Measurements from ENCODE around the gene CASD1. TPM values are rescaled to one million over a fixed set of nuclear protein-coding genes. Genes with fewer than 3 reads are reported as not detected.

CASD1 gene
- total RNA-seq, 1 donor from 2014 or later = 19.2 TPM

GRCh38 chr7:94579470-94579869, 69.9 kb downstream of the CASD1 start:
- Histone ChIP-seq H3K36me3 (peaks cover 30% of the 10 kb centered on the region), H3K4me1 (peaks cover 8% of the 10 kb centered on the region), H3K27ac (replicated peaks) (no peak overlapping the region), H3K4me3 (no peak overlapping the region), H3K9me3 (replicated peaks) (peaks cover 21% of the 10 kb centered on the region), H3K27me3 (ENCODE audit: low read depth) (no peaks in the 10 kb centered on the region)
- TF ChIP-seq CTCF (IDR thresholded peaks at IDR 0.05; ENCODE audit: borderline replicate concordance) = no peak
- no peak for DNase-seq
- intact Hi-C loops (cut with micrococcal nuclease) = no loop called here

DNA sequence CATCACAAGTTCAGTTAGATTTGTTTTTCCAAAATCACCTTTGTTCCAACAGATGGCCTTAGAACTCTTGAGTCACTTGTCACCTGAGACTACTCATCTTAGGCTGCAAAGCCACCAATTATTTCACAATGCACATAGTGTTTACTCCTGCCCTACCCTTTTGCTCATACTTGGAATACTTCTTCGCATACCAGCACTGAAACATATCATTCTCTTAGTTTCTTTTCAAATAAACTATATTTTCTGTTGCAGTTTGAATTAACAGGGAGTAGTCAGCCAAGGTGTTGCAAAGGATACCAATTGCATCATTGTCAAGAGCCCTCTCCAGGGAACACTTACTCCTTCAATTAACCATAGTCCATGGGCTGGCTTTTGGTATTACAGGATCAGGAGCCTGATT, 71.0 kb downstream of the CASD1 start:
- Histone ChIP-seq H3K27me3 (ENCODE audit: low read depth) (no peaks in the 10 kb centered on the region), H3K36me3 (peaks cover 18% of the 10 kb centered on the region), H3K4me1 (peaks cover 12% of the 10 kb centered on the region), H3K27ac (replicated peaks) (no peak overlapping the region), H3K4me3 (no peak overlapping the region), H3K9me3 (replicated peaks) (peaks cover 10% of the 10 kb centered on the region)
- DNase-seq = no peak
- intact Hi-C loops (cut with micrococcal nuclease) = no loop called here
- TF ChIP-seq CTCF (IDR thresholded peaks at IDR 0.05; ENCODE audit: borderline replicate concordance) = no peak

GRCh38 chr7:94584113-94584512, 74.5 kb downstream of the CASD1 start:
- no peaks in the 10 kb centered on the region for H3K9me3 ChIP-seq (replicated peaks)
- intact Hi-C loops (cut with micrococcal nuclease) = no loop called here
- TF ChIP-seq CTCF (IDR thresholded peaks at IDR 0.05; ENCODE audit: borderline replicate concordance) = no peak
- no peak overlapping the region for H3K27ac ChIP-seq (replicated peaks)
- peaks cover 7% of the 10 kb centered on the region for H3K36me3 ChIP-seq
- peaks cover 12% of the 10 kb centered on the region for H3K4me1 ChIP-seq
- no peaks in the 10 kb centered on the region for H3K27me3 ChIP-seq (ENCODE audit: low read depth)
- H3K4me3 ChIP-seq = no peak overlapping the region
- DNase-seq = no peak

GRCh38 chr7:94588075-94588474, 78.5 kb downstream of the CASD1 start:
- no peak for TF ChIP-seq CTCF (IDR thresholded peaks at IDR 0.05; ENCODE audit: borderline replicate concordance)
- no peak overlapping the region for H3K27ac ChIP-seq (replicated peaks)
- intact Hi-C loops (cut with micrococcal nuclease) = no loop called here
- no peaks in the 10 kb centered on the region for H3K9me3 ChIP-seq (replicated peaks)
- H3K27me3 ChIP-seq (ENCODE audit: low read depth) = no peaks in the 10 kb centered on the region
- peaks cover 12% of the 10 kb centered on the region for H3K4me1 ChIP-seq
- DNase-seq = no peak
- H3K4me3 ChIP-seq = no peak overlapping the region
- H3K36me3 ChIP-seq = peaks cover 17% of the 10 kb centered on the region

- no peaks in the 10 kb centered on the region for H3K4me1 ChIP-seq
- H3K9me3 ChIP-seq (replicated peaks) = no peaks in the 10 kb centered on the region
- H3K27me3 ChIP-seq (ENCODE audit: low read depth) = no peaks in the 10 kb centered on the region
- H3K36me3 ChIP-seq = peaks cover 17% of the 10 kb centered on the region
- H3K27ac ChIP-seq (replicated peaks) = no peak overlapping the region
- intact Hi-C loops (cut with micrococcal nuclease) = no loop called here
- H3K4me3 ChIP-seq = no peak overlapping the region
- DNase-seq = no peak
- no peak for TF ChIP-seq CTCF (IDR thresholded peaks at IDR 0.05; ENCODE audit: borderline replicate concordance)
These were observed 81.0 kb downstream of the CASD1 start for GRCh38 chr7:94590526-94591162.
